Mucosa of rectum (tissue), 2 donors: Measurements from ENCODE around the gene TP53BP1.

Source experiments
- H3K27ac ChIP-seq, 2 donors: one replicate each; pipeline ENCODE4 v1.7.0; 2013; ENCODE audit warnings: inconsistent platforms in 2 of 2, low read depth in 2 of 2, low read length in 2 of 2
- H3K27me3 ChIP-seq, 2 donors: one replicate each; pipeline ENCODE4 v1.7.0; 2013; ENCODE audit warnings: low read length in 2 of 2; ENCODE audit not compliant: control insufficient read depth in 2 of 2, insufficient read depth in 2 of 2
- H3K36me3 ChIP-seq, 2 donors: one replicate each; pipeline ENCODE4 v1.7.0; 2013; ENCODE audit warnings: low read length in 2 of 2; ENCODE audit not compliant: control insufficient read depth in 2 of 2, insufficient read depth in 2 of 2
- H3K4me1 ChIP-seq, 2 donors: one replicate each; pipeline ENCODE4 v1.7.0; 2013; ENCODE audit warnings: low read length in 2 of 2, mild to moderate bottlenecking in 1 of 2; ENCODE audit not compliant: control insufficient read depth in 2 of 2, insufficient read depth in 2 of 2
- H3K4me3 ChIP-seq, 2 donors: one replicate each; pipeline ENCODE4 v1.7.0; 2013; ENCODE audit warnings: low read length in 2 of 2
- H3K9ac ChIP-seq, 2 donors: one replicate each; pipeline ENCODE4 v1.7.0; 2013; ENCODE audit warnings: low read length in 2 of 2, low read depth in 1 of 2, mild to moderate bottlenecking in 1 of 2
- H3K9me3 ChIP-seq, 2 donors: one replicate each; pipeline ENCODE4 v1.7.0; 2013; ENCODE audit warnings: low read length in 2 of 2; ENCODE audit not compliant: control insufficient read depth in 2 of 2
- donor health status: healthy.
- donor health status: Normal muscosa, but diverticular disease.

Gene TP53BP1

DNA sequence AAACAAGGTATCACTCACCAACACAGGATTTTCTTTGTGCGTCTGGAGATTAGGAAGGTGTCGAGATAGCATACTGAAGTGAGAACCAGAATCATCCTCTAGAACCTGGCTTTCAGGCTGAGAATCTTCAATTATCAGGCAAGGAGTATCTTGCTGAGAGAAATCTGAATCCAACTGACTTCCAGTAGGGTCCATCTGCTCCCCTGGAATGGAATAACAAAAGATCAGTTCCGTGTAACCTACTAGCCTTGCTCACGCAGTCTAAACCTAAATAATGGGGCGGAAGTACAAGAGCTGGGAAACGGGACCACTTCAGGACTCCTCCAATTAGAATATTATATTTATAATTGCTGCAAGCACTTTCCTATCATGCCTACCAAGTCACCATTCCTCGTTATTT is 690 bp downstream of the TP53BP1 start:
- peak overlapping the region in 1 of 2 donors; percentile 78 for H3K27ac ChIP-seq
- peak overlapping the region; percentile 60 to 87 for H3K9ac ChIP-seq
- H3K9me3 ChIP-seq: no peaks in the 10 kb centered on the region

DNA sequence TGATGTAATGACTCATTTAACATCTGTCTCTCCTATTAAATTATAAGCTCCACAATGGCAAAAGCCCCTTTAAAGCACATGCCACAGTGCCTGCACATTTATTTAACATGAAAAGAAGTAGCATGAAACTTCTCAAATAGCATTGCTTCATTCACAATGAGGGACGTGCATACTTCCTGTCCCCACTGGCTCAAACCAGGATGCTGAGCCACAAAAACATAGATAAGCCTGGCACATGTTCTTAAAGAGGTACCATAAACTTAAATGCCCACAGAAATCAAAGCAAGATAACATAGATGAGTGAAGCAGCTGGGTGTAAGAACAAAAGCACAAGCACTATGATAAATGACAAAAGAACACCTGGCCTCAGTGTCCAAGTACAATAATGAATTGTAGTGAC is 3.8 kb downstream of the TP53BP1 start:
- Histone ChIP-seq H3K4me3 (no peak overlapping the region), H3K4me1 (peaks cover 8 to 13% of the 10 kb centered on the region in 2 donors), H3K9me3 (no peaks in the 10 kb centered on the region), H3K27me3 (no peaks in the 10 kb centered on the region), H3K36me3 (peaks cover 8 to 17% of the 10 kb centered on the region in 2 donors), H3K9ac (no peak overlapping the region), H3K27ac (no peak overlapping the region)

More for the DNA sequence above, 690 bp downstream of the TP53BP1 start:
- Histone ChIP-seq H3K27me3 (no peaks in the 10 kb centered on the region), H3K4me1 (peaks cover 8 to 13% of the 10 kb centered on the region in 2 donors), H3K4me3 (peak overlapping the region; percentile 81 to 98), H3K36me3 (peaks cover 8 to 13% of the 10 kb centered on the region in 2 donors)

DNA sequence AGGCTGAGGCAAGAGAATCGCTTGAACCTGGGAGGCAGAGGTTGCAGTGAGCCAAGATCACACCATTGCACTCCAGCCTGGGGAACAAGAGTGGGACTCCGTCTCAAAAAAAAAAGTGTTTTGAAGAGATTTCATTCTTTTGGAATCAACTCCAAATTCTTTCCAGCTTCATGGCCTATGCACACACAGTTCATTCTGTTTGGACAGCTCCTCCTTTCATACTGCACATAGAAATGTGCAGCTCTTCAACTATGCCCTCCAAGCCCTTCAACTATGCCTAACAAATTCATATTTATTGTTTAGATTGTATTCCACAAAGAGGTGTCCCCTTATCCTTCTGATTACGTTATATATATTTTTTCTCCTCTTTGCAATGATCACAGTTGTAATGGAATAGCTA is 4.2 kb downstream of the TP53BP1 start:
- Histone ChIP-seq H3K27ac (no peak overlapping the region), H3K4me1 (peaks cover 6 to 13% of the 10 kb centered on the region in 2 donors)

DNA sequence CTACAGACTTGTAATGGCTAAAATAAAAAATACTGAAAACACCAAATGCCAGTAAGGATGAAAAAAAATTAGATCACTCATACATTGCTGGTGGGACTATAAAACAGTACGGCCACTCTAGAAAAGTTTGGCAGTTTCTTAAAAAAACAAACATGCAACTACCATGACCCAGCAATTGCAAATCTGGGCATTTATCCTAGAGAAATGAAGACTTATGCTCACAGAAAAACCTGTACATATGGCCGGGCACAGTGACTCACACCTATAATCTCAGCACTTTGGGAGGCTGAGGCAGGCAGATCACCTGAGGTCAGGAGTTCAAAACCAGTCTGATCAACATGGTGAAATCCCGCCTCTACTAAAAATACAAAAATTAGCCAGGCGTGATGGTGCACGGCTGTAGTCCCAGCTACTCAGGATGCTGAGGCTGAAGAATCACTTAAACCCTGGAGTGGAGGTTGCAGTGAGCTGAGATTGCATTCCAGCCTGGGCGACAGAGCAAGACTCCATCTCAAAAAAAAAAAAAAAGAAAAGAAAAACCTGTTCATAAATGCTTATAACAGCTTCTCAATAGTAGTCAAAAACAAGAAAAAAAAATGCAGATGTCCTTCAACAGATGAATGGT is 5.6 kb downstream of the TP53BP1 start:
- Histone ChIP-seq H3K36me3 (peaks cover 8 to 17% of the 10 kb centered on the region in 2 donors), H3K27me3 (no peaks in the 10 kb centered on the region), H3K9me3 (no peaks in the 10 kb centered on the region), H3K4me3 (no peak overlapping the region), H3K4me1 (peaks cover 0 to 9% of the 10 kb centered on the region in 2 donors), H3K9ac (no peak overlapping the region), H3K27ac (no peak overlapping the region)

More for the DNA sequence above, 4.2 kb downstream of the TP53BP1 start:
- no peak overlapping the region for H3K9ac ChIP-seq
- H3K9me3 ChIP-seq: no peaks in the 10 kb centered on the region
- no peak overlapping the region for H3K4me3 ChIP-seq
- H3K36me3 ChIP-seq: peaks cover 8 to 17% of the 10 kb centered on the region in 2 donors
- H3K27me3 ChIP-seq: no peaks in the 10 kb centered on the region

DNA sequence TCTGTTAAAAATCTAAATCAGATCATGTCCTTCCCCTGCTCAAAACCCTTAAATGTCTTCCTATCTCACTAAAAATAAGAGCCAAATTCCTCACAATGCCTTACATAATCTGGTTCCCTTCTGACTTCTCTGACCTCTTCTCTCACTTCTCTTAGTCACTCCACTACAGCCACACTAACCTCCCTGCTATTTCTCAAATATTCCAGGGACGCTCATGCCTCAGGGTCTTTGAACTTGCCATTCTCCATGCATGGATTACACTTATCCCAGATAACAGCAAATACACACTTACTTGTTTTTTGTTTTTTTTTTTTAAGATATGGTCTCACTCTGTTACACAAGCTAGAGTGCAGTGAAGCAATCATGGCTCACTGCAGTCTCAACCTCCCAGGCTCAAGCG is 8.5 kb downstream of the TP53BP1 start:
- Histone ChIP-seq H3K4me1 (peaks cover 0 to 7% of the 10 kb centered on the region in 2 donors), H3K9ac (no peak overlapping the region), H3K9me3 (no peaks in the 10 kb centered on the region), H3K4me3 (no peak overlapping the region), H3K27me3 (no peaks in the 10 kb centered on the region), H3K36me3 (peaks cover 9 to 22% of the 10 kb centered on the region in 2 donors), H3K27ac (no peak overlapping the region)

DNA sequence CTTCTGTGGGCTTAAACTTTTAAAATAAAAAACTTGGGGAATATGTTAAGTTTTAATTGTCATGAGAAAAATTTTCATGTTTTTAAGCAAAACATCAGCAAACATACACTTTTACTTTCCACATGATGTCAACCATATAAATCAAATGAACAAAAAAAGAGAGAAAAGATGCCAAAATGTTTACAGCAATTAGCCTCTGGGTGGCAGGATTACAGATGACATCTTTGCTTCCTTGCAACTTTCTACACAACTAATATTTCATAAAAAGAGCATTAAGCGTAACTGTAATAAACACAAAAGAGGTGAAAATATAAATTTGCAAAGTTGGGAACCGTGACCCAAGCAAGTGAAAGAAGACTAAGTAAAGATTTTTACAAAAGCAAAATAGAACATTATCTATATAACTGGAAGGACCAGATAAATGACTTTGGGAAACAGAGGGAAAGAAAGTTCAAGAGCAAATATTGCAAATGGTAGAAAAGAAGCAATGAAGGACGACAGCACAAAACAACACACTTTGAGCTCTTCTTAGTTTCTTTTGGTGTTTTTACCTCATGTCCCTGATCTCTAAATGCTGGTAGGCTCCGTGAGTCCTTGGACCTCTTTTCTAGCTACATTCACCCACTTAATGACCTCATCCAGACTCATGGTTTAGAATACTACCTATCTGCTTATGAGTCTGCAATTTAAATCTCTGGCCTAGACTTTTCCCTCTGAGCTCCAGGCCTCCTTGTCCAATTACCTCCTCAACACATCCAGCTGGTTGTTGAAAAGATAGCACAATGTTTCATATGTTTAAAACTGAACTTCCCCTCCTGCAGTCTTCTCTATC is 9.4 kb downstream of the TP53BP1 start:
- H3K4me1 ChIP-seq: no peaks in the 10 kb centered on the region
- H3K36me3 ChIP-seq: peaks cover 17 to 28% of the 10 kb centered on the region in 2 donors
- no peak overlapping the region for H3K27ac ChIP-seq
- no peak overlapping the region for H3K4me3 ChIP-seq
- H3K9ac ChIP-seq: no peak overlapping the region
- no peaks in the 10 kb centered on the region for H3K27me3 ChIP-seq
- H3K9me3 ChIP-seq: no peaks in the 10 kb centered on the region

DNA sequence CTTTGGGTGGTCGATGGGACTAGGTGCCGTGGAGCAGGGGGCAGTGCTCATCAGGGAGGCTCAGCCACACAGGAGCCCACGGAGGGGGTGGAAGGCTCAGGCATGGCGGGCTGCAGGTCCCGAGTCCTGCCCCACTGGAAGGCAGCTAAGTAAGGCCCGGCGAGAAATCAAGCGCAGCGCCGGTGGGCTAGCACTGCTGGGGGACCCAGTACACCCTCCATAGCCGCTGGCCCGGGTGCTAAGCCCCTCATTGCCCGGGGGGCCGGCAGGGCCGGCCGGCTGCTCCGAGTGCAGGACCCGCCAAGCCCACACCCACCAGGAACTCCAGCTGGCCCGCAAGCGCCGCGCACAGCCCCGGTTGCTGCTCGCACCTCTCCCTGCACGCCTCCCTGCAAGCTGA is 19.1 kb downstream of the TP53BP1 start:
- Histone ChIP-seq H3K4me1 (no peaks in the 10 kb centered on the region), H3K27me3 (no peaks in the 10 kb centered on the region), H3K4me3 (no peak overlapping the region), H3K36me3 (peaks cover 47 to 61% of the 10 kb centered on the region in 2 donors), H3K27ac (no peak overlapping the region), H3K9ac (no peak overlapping the region), H3K9me3 (no peaks in the 10 kb centered on the region)

DNA sequence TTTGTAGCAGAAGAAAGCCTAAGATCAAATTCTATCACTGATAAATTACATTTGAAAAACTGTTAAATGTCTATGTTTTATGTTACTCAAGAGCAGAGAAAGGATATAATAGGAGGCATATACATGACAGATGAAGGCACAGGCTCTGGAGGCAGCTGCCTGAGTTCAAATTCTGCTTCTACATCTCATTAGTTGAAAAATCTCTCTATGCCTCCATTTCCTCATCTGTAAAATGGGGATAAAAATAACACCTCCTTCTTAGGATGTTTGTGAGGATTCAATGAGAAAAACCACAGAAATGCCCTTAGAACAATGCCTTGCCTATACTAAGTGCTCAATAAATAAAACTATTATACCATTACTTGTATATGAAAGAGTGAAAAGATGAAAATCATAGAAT is 21.0 kb downstream of the TP53BP1 start:
- no peak overlapping the region for H3K27ac ChIP-seq
- peaks cover 39 to 54% of the 10 kb centered on the region in 2 donors for H3K36me3 ChIP-seq
- no peak overlapping the region for H3K9ac ChIP-seq
- H3K27me3 ChIP-seq: no peaks in the 10 kb centered on the region
- no peaks in the 10 kb centered on the region for H3K9me3 ChIP-seq
- H3K4me3 ChIP-seq: no peak overlapping the region
- no peaks in the 10 kb centered on the region for H3K4me1 ChIP-seq

DNA sequence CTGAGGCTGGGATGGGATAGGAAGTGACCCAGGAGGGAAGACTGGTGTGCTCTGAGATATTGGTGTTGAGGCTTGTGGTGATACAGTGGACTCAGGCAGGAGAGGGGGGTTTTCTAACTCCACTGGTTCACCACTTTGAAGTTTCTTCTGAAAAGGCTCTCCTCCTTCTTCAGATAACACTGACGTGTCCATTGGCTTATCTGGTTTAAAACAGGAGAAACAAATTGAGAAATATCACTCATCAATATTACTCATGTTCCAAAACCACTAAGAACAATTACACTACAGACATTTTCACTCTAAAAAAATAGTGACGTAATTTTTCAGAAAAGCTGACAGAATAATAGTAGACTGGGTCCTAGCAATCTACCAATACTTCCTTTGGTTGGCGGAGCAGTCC is 23.1 kb downstream of the TP53BP1 start:
- Histone ChIP-seq H3K4me3 (no peak overlapping the region), H3K27me3 (no peaks in the 10 kb centered on the region), H3K36me3 (peaks cover 27 to 46% of the 10 kb centered on the region in 2 donors), H3K9me3 (no peaks in the 10 kb centered on the region), H3K9ac (no peak overlapping the region), H3K4me1 (no peaks in the 10 kb centered on the region), H3K27ac (no peak overlapping the region)

DNA sequence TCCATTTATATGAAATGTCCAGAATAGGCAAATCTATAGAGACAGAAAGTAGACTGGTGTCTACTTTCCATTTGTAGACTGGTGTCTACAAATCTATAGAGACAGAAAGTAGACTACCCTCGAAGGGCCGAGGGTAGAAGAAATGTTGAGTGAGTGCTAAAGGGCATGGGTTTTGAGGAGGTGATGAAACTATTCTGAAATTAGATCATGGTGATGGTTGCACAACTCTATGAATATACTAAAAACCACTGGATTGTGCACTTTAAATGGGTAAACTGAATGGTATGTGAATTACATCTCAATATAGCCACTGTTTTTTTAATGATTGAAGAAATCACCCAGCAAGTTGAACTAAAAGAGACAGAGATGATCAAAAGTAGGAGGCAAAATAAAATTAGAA is 27.9 kb downstream of the TP53BP1 start:
- H3K36me3 ChIP-seq: peaks cover 15 to 32% of the 10 kb centered on the region in 2 donors

More for the DNA sequence above, 27.9 kb downstream of the TP53BP1 start:
- no peaks in the 10 kb centered on the region for H3K9me3 ChIP-seq
- H3K4me3 ChIP-seq: no peak overlapping the region
- no peaks in the 10 kb centered on the region for H3K4me1 ChIP-seq
- H3K9ac ChIP-seq: no peak overlapping the region
- no peaks in the 10 kb centered on the region for H3K27me3 ChIP-seq
- H3K27ac ChIP-seq: no peak overlapping the region
